CD4-positive, alpha-beta T cell (primary cell): ENCODE results near the gene HLF. TPM values are rescaled to one million over a fixed set of nuclear protein-coding genes. Genes with fewer than 3 reads are reported as not detected.

Source experiments
- ATAC-seq: fragments of 200-7000 bp; cut with Tn5 transposase; one replicate; pipeline ENCODE4 v1.10.0; 2022; ENCODE audit warnings: mild to moderate bottlenecking; ENCODE audit not compliant: poor library complexity
- CTCF ChIA-PET: fragments of 350-600 bp; sonication (Branson Sonifier 250); formaldehyde crosslinking; loops from one replicate; lab custom pipeline; 2021; ENCODE audit warnings: antibody characterized with exemption, inconsistent platforms; lab: Charles Lee
- POLR2A ChIA-PET: fragments of 350-600 bp; sonication (Branson Sonifier 250); formaldehyde crosslinking; loops from one replicate; lab custom pipeline; 2021; ENCODE audit warnings: antibody characterized with exemption, inconsistent platforms; lab: Charles Lee
- DNase-seq, 14 experiments: peaks; one replicate each; pipeline ENCODE4 v3.0.0-alpha.2; 2013 to 2020; ENCODE audit warnings: mixed read lengths in 2 of 14
- H3K27ac ChIP-seq, 2 donors: one replicate each; pipeline versions ENCODE4 v1.5.1 to v1.7.0; 2013; ENCODE audit warnings: low read length in 2 of 2, low read depth in 1 of 2, mild to moderate bottlenecking in 1 of 2
- H3K27me3 ChIP-seq, 2 experiments: 1 replicate in 1 of 2; 2 replicates in 1 of 2; pipeline versions ENCODE4 v1.6.1 to v1.7.0; 2013; ENCODE audit warnings: low read length in 2 of 2, control low read depth in 1 of 2, mild to moderate bottlenecking in 1 of 2, moderate library complexity in 1 of 2; ENCODE audit not compliant: insufficient read depth in 2 of 2, control insufficient read depth in 1 of 2
- H3K36me3 ChIP-seq: one replicate; pipeline ENCODE4 v1.6.1; 2013; ENCODE audit warnings: low read length, control low read depth; ENCODE audit not compliant: insufficient read depth
- H3K4me1 ChIP-seq: one replicate; pipeline ENCODE4 v1.6.1; 2013; ENCODE audit warnings: low read length, control low read depth; ENCODE audit not compliant: insufficient read depth
- H3K4me3 ChIP-seq: one replicate; pipeline ENCODE4 v1.5.1; 2013; ENCODE audit warnings: mild to moderate bottlenecking, low read length, moderate library complexity
- H3K9me3 ChIP-seq, 2 experiments: 1 replicate in 1 of 2; 2 replicates in 1 of 2; pipeline versions ENCODE4 v1.6.1 to v1.7.0; 2013; ENCODE audit warnings: low read length in 2 of 2, mild to moderate bottlenecking in 2 of 2, control low read depth in 1 of 2, moderate library complexity in 1 of 2; ENCODE audit not compliant: control insufficient read depth in 1 of 2, insufficient read depth in 1 of 2
- H3K27ac Mint-ChIP-seq: one replicate; pipeline ENCODE4 v1.8.0; 2020; ENCODE audit warnings: mixed read lengths
- H3K27me3 Mint-ChIP-seq: one replicate; pipeline ENCODE4 v1.8.0; 2021; ENCODE audit warnings: mixed read lengths
- H3K36me3 Mint-ChIP-seq: one replicate; pipeline ENCODE4 v1.8.0; 2021; ENCODE audit warnings: low read depth, mixed read lengths
- H3K4me1 Mint-ChIP-seq: one replicate; pipeline ENCODE4 v1.8.0; 2021; ENCODE audit warnings: low read depth, mixed read lengths
- H3K4me3 Mint-ChIP-seq: one replicate; pipeline ENCODE4 v1.8.0; 2020; ENCODE audit warnings: mild to moderate bottlenecking, mixed read lengths
- H3K9me3 Mint-ChIP-seq: one replicate; pipeline ENCODE4 v1.8.0; 2020; ENCODE audit warnings: mixed read lengths
- intact Hi-C, 2 experiments: fragments of 100-400 bp; cut with DNase I in 1 of 2; cut with micrococcal nuclease in 1 of 2; formaldehyde crosslinking; loops; one replicate each; pipeline versions ENCODE4 v1.15.1 to v1.9.0; 2023 to 2025; cut with DNase I, micrococcal nuclease
- total RNA-seq, 174 experiments: library from RNA in 2 of 174; stranded (reverse) in 2 of 174; gene quantifications; one replicate each; pipeline ENCODE4 v1.2.3 and lab custom pipeline; 2021 to 2026
- TF ChIP-seq, protein P1 (sequence below): fragments of 200-600 bp; IDR thresholded peaks from one replicate; pipeline ENCODE4 v1.8.0; 2022; ENCODE audit warnings: antibody characterized with exemption, mild to moderate bottlenecking

The HLF gene
- total RNA-seq, 2 experiments from 2014 or later: 4.3 to 4.9 TPM

- TF ChIP-seq, protein P1, sequence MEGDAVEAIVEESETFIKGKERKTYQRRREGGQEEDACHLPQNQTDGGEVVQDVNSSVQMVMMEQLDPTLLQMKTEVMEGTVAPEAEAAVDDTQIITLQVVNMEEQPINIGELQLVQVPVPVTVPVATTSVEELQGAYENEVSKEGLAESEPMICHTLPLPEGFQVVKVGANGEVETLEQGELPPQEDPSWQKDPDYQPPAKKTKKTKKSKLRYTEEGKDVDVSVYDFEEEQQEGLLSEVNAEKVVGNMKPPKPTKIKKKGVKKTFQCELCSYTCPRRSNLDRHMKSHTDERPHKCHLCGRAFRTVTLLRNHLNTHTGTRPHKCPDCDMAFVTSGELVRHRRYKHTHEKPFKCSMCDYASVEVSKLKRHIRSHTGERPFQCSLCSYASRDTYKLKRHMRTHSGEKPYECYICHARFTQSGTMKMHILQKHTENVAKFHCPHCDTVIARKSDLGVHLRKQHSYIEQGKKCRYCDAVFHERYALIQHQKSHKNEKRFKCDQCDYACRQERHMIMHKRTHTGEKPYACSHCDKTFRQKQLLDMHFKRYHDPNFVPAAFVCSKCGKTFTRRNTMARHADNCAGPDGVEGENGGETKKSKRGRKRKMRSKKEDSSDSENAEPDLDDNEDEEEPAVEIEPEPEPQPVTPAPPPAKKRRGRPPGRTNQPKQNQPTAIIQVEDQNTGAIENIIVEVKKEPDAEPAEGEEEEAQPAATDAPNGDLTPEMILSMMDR: no peak
- H3K4me3 ChIP-seq: no peak overlapping the region
- CTCF ChIA-PET: no interaction called here
- peaks cover 4% of the 10 kb centered on the region for H3K27me3 Mint-ChIP-seq
- POLR2A ChIA-PET: no interaction called here
- H3K4me1 ChIP-seq: peaks cover 40% of the 10 kb centered on the region
- H3K4me3 Mint-ChIP-seq: no peak overlapping the region
- intact Hi-C loops: no loop called here
- no peaks in the 10 kb centered on the region for H3K36me3 Mint-ChIP-seq
- no peak for ATAC-seq
- no peaks in the 10 kb centered on the region for H3K9me3 ChIP-seq
- no peak overlapping the region for H3K27ac ChIP-seq
- H3K4me1 Mint-ChIP-seq: peaks cover 15% of the 10 kb centered on the region
- no peaks in the 10 kb centered on the region for H3K9me3 Mint-ChIP-seq
- no peaks in the 10 kb centered on the region for H3K36me3 ChIP-seq
- no peaks in the 10 kb centered on the region for H3K27me3 ChIP-seq
- no peak overlapping the region for H3K27ac Mint-ChIP-seq
- DNase-seq: no peak
These were observed 75.4 kb downstream of the HLF start for GRCh38 chr17:55340176-55340575.

- Histone ChIP-seq H3K9me3 (no peaks in the 10 kb centered on the region), H3K36me3 (no peaks in the 10 kb centered on the region), H3K4me3 (no peak overlapping the region), H3K4me1 (peaks cover 41% of the 10 kb centered on the region), H3K27ac (no peak overlapping the region), H3K27me3 (no peaks in the 10 kb centered on the region)
- Mint-ChIP-seq H3K36me3 (no peaks in the 10 kb centered on the region), H3K4me1 (peaks cover 17% of the 10 kb centered on the region), H3K4me3 (no peak overlapping the region), H3K9me3 (no peaks in the 10 kb centered on the region), H3K27ac (no peak overlapping the region), H3K27me3 (peaks cover 4% of the 10 kb centered on the region)
- TF ChIP-seq, protein P1: no peak
- intact Hi-C loops: no loop called here
- ATAC-seq (no peak), DNase-seq (no peak)
- ChIA-PET CTCF (no interaction called here), POLR2A (no interaction called here)
These were observed 75.9 kb downstream of the HLF start for GRCh38 chr17:55340686-55341085.

- intact Hi-C loops: no loop called here
- TF ChIP-seq, protein P1: no peak
- POLR2A ChIA-PET: no interaction called here
- no peak overlapping the region for H3K27ac Mint-ChIP-seq
- no peaks in the 10 kb centered on the region for H3K36me3 ChIP-seq
- peaks cover 41% of the 10 kb centered on the region for H3K4me1 ChIP-seq
- no peaks in the 10 kb centered on the region for H3K9me3 Mint-ChIP-seq
- H3K36me3 Mint-ChIP-seq: no peaks in the 10 kb centered on the region
- CTCF ChIA-PET: no interaction called here
- no peak overlapping the region for H3K4me3 Mint-ChIP-seq
- no peak overlapping the region for H3K4me3 ChIP-seq
- no peak overlapping the region for H3K27ac ChIP-seq
- ATAC-seq: no peak
- no peaks in the 10 kb centered on the region for H3K27me3 ChIP-seq
- H3K9me3 ChIP-seq: no peaks in the 10 kb centered on the region
- H3K27me3 Mint-ChIP-seq: peaks cover 4% of the 10 kb centered on the region
- DNase-seq: no peak
- H3K4me1 Mint-ChIP-seq: peaks cover 17% of the 10 kb centered on the region
These were observed 76.7 kb downstream of the HLF start for GRCh38 chr17:55341432-55341831.
